COR-L47 (cell line): ENCODE data around the gene MLEC.
"Not testable (repeated sequence)": the region's sequence is repeated elsewhere in the genome, so short reads cannot be mapped to it uniquely, and the experiment has no call there.

Experiments
- DNase-seq: peaks from one replicate; lab custom pipeline; 2025; lab: John Stamatoyannopoulos, UW

The MLEC gene

GRCh38 chr12:120663741-120664140 is 23.2 kb upstream of the MLEC start:
- no peak for DNase-seq

DNA sequence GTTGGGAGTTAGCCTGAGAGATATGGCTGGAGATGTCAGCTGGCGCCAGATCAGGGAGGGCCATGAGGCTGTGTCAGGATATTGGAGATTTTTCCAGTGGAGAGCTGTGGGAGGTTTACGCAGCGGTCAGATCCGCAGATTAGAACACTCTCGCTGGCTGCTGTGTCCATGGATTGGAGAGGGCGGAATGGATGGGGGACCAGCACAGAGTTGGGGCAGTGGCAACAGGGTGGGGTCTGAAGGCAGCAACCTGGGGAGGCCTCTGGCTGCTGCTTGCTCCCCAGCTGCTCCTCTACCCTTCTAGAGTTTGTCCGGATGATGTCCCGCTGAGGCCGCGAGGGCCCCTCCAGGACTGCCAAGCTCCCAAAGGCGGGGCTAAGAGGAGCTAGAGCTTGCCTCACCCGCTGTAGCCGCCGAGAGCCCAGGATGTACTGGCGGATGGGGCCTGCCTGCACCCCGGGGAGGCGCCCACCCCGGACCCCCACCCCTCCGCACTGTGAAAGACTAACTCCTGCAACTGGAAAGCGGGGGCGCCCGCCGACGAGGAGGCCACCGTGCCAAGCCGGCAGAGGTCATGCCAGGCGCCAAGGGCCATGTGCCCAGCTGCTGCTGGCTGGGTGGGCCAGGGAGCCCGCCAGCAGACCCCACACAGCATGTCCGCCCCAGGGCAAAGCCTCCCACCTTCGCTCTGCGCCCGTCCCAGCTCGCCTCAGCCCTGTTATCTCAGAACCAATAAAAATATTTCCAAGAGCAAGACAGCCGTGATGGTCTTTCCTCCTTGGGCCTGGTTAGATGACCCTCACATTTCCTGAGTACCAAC is 20.2 kb upstream of the MLEC start:
- DNase-seq = no peak

DNA sequence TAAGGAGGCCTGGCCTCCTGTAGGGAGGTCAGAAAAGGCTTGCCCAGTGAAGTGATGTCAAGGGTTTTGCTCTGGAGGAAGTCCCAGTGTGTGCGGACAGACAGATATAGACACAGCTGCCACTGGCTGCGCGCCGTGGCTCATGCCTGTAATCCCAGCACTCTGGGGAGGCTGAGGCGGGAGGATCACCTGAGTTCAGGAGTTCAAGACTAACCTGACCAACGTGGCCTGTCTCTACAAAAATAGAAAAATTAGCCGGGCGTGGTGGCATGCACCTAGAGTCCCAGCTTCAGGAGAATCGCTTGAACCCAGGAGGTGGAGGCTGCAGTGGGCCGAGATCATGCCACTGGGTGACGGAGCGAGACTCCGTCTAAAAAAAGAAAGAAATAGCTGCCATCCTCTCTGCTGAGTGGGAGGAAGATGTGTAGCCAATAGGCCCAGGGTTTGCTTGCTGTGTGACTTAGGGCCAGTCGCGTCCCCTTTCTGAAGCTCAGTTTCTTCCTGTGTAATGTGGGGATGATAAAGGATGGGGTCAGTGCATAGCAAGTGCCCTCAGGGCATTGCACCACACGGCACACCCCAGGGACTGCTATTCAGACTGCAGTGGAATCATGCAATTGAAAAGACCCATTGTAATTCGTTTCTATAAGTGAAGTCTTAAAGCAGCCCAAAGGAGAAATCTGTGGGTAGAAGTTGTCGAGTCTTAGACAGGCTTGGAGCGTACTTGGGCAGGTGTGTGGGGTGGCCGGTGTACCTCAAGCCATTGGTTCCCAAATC is 18.7 kb upstream of the MLEC start:
- DNase-seq = no peak

DNA sequence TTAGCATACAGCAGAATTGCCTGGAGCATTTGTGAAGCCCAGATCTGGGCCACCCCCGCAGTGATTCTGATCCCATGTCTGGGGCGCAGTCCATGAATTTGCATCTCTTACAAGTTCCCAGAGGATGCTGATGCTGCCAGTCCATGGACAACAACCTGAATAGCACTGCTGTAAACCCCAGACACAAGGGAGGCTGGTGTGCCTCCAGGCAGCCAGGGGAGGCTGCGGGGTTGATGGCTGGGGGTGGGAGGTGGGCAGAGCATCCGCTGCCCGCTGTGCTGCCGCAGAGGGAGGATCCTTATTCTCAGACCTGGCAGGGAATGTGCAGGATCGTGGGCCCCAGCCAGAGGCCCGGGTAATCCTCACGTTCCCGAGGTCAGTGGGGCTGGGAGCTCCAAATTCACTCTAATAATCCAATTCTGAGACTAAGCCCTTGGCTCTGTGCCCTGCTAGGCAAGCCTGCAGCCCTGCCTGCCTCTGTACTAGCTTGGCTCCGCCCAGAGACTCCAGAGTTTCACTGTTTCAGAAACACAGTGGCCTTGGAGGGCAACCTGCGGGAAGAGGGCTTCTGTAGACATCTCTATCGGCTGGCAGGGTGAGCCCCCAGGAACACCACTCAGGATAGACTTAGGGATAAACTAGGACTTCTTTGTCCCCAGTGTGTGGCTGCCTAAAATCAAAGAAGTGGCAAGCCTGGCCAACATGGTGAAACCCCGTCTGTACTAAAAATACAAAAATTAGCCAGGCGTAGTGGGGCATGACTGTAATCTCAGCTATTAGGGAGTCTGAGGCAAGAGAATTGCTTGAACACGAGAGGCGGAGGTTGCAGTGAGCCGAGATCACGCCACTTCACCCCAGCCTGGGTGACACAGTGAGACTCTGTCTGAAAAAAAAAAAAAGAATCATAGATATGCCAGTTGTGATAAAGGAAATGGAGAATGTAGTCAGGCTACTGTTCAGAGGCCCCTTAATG is 17.8 kb upstream of the MLEC start:
- no peak for DNase-seq

DNA sequence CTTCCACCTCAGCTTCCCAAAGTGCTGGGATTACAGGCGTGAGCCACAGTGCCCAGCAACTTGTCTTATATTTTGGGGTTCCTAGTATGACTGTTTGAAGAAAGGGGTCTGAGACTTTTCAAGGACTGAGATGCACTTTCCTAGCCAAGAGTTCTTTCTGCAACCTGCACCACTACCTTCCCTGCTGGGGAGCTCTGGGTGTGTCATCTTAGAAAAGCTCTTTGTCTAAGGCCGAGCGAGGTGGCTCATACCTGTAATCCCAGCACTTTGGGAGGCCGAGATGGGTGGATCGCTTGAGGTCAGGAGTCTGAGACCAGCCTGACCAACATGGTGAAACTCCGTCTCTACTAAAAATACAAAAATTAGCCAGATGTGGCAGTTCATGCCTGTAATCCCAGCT is 16.7 kb upstream of the MLEC start:
- DNase-seq = not testable (repeated sequence)

- no peak for DNase-seq
Measured at GRCh38 chr12:120670667-120671066, 16.3 kb upstream of the MLEC start.

- DNase-seq = no peak
Measured at GRCh38 chr12:120674097-120674636, 12.8 kb upstream of the MLEC start.

- no peak for DNase-seq
Measured at GRCh38 chr12:120677765-120678473, 9.0 kb upstream of the MLEC start.

DNA sequence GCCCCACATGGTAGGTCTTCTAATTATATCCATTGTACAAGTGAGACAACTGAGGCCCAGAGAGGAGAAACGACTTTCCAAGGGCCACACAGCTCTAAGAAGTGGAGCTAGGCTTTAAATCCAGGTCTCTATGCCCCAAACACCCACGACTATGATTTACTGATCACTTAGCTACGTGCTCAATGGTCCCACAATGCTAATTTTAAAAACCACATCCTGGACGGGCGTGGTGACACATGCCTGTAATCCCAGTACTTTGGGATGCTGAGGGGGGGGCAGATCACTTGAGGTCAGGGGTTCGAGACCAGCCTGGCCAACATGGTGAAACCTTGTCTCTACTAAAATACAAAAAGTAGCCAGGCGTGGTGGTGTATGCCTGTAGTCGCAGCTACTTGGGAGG is 8.4 kb upstream of the MLEC start:
- no peak for DNase-seq

GRCh38 chr12:120680165-120680738 is 6.7 kb upstream of the MLEC start:
- DNase-seq = no peak

GRCh38 chr12:120684523-120684932 is 2.4 kb upstream of the MLEC start:
- DNase-seq = no peak

GRCh38 chr12:120685522-120685921 is 1.4 kb upstream of the MLEC start:
- DNase-seq = no peak

DNA sequence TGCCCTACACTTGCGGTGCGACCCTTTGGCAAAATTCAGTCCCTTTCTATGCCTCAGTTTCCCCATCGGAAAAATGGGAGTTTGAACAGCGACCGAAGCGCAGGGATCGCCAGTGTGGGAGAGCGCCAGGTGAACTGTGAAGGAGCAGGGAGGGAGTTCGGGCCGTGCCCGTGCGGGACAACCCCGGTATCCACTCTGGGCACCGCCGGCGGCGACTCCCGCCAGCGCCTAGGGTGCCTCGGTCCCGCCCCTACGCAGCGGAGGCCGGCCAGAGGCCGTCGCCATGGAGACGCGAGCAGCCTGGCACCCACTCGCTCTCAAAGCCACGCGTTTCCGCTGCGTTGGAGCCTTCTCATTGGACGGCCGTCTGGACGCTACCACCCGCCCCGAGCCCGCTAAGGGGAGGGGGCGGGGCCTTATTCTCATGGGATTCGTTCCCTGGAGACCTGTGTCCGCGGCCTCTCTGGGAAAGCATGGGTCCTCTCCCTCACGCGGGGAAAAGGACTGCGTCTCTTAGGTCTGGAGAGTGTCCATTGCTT is 729 bp upstream of the MLEC start:
- DNase-seq = peak; percentile 99

- DNase-seq = no peak
Measured at GRCh38 chr12:120687578-120688289, 785 bp downstream of the MLEC start.

DNA sequence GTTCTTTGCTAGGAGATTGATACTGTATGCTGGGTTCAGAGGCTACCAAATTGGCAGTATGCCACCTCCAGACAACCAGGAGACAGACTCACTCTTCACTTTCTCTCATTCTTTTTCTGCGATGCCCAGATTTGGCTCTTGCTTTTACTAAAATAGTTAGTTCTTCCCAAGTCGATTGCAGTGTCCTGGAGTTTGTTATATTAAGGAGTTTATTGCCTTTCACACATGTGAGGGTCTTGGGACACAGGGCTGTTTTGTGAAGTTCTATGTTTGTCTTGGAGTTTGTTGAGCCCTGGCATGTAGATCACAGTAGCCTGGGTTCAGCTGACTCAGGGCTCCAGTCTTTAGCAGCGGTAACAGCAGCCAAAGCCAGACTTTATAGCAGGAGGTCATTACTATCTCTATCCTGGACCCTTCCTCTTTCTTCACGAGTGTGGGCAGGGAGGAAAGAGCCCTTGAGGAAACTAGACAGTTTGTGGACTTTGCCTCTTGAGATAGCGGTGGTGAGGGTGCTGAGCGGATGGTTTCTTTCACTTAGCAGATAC is 1.6 kb downstream of the MLEC start:
- no peak for DNase-seq

- no peak for DNase-seq
Measured at GRCh38 chr12:120689397-120690082, 2.6 kb downstream of the MLEC start.

GRCh38 chr12:120690083-120690450 is 3.1 kb downstream of the MLEC start:
- no peak for DNase-seq

DNA sequence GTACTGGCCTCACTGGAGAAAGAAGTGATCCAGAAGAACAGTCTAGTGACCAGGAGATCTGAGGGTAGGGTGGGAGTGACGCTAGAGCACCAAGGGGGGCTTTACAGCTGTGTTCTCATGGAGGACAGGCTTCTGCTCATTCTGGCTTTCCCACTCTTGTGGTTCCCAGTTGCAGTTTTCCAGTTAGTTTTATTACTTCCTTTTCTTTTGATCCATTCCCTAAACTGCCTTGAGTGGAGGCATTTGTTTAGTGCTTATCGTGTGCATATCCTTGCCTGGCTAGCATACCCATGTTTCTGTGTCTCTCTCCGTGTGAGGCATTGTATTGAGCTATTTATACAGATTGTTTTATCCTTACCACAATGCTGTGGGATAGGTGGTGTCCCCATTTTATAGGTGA is 4.0 kb downstream of the MLEC start:
- no peak for DNase-seq

DNA sequence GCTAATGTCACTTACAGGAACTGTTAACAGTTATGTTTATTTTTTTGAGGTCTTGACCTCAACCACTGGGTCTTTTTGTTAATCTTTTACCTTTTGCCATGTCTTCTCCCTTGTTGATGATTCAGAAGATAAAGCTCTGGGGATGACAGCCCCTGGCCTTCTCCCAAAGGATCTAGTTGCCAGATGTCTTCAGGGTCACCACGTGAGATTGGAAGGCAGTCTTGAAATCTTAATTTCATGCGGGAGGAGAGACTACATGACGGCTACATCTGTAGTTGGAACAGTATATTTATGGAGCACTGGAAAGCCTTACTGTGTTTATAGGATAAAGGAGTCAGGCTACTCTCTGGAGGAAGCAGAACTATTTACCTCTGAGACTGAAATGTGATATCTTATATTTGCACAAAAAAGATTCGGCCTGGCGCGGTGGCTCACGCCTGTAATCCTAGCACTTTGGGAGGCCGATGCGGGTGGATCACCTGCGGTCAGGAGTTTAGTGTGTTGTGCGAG is 5.6 kb downstream of the MLEC start:
- no peak for DNase-seq
